HEK293 (cell line): ENCODE measurements around the gene KDM6A.
A peak's percentile ranks its signal among the peaks of the same experiment; 100 is the strongest.

Experiments used
- KLF1 ChIP-seq: fragments of 450-650 bp; formaldehyde crosslinking; IDR thresholded peaks from 2 replicates; pipeline ENCODE4 v1.5.1; 2016; ENCODE audit warnings: missing biosample characterization, missing genetic modification characterization
- MEIS1 ChIP-seq: sonication (generic); formaldehyde crosslinking; IDR thresholded peaks from 2 replicates; pipeline ENCODE4 v1.8.1; 2022; ENCODE audit warnings: missing genetic modification reagents, mild to moderate bottlenecking, borderline replicate concordance
- PRDM1 ChIP-seq: fragments of 450-650 bp; formaldehyde crosslinking; IDR thresholded peaks from 2 replicates; pipeline ENCODE4; 2016; ENCODE audit warnings: missing biosample characterization, missing genetic modification characterization
- PRDM4 ChIP-seq: fragments of 450-650 bp; formaldehyde crosslinking; IDR thresholded peaks from 2 replicates; pipeline ENCODE4 v1.5.1; 2017; ENCODE audit warnings: missing biosample characterization, missing genetic modification characterization
- RBAK ChIP-seq: fragments of 450-650 bp; formaldehyde crosslinking; IDR thresholded peaks from 2 replicates; pipeline ENCODE4 v1.5.1; 2016; ENCODE audit warnings: missing biosample characterization, missing genetic modification characterization
- SCRT2 ChIP-seq: fragments of 450-650 bp; formaldehyde crosslinking; IDR thresholded peaks from 2 replicates; pipeline ENCODE4 v1.5.1; 2016; ENCODE audit warnings: missing biosample characterization, missing genetic modification characterization
- SP2 ChIP-seq: fragments of 450-650 bp; formaldehyde crosslinking; IDR thresholded peaks from 2 replicates; pipeline ENCODE4 v1.5.1; 2016; ENCODE audit warnings: missing biosample characterization, missing genetic modification characterization
- SP7 ChIP-seq: fragments of 450-650 bp; formaldehyde crosslinking; IDR thresholded peaks from 2 replicates; pipeline ENCODE4 v1.5.1; 2016; ENCODE audit warnings: missing biosample characterization, missing genetic modification characterization
- ZFHX2 ChIP-seq: fragments of 450-650 bp; formaldehyde crosslinking; conservative IDR thresholded peaks from 2 replicates; pipeline ENCODE4 v1.5.1; 2016; ENCODE audit warnings: missing biosample characterization, missing genetic modification characterization
- ZNF138 ChIP-seq: fragments of 450-650 bp; formaldehyde crosslinking; IDR thresholded peaks from 2 replicates; pipeline ENCODE4 v1.5.1; 2016; ENCODE audit warnings: missing biosample characterization, missing genetic modification characterization, borderline replicate concordance
- ZNF146 ChIP-seq: fragments of 450-650 bp; formaldehyde crosslinking; IDR thresholded peaks from 2 replicates; pipeline ENCODE4 v1.5.1; 2016; ENCODE audit warnings: missing biosample characterization, missing genetic modification characterization
- ZNF16 ChIP-seq: fragments of 450-650 bp; formaldehyde crosslinking; IDR thresholded peaks from 2 replicates; pipeline ENCODE4 v1.5.1; 2016; ENCODE audit warnings: low read depth, missing biosample characterization, missing genetic modification characterization
- ZNF214 ChIP-seq: fragments of 450-650 bp; formaldehyde crosslinking; IDR thresholded peaks from 2 replicates; pipeline ENCODE4 v1.5.1; 2017; ENCODE audit warnings: missing biosample characterization, mild to moderate bottlenecking, missing genetic modification characterization, borderline replicate concordance
- ZNF274 ChIP-seq, 2 experiments: fragments of 200-500 bp in 1 of 2; fragments of 450-650 bp in 1 of 2; sonication (Bioruptor generic) in 1 of 2; formaldehyde crosslinking in 1 of 2; IDR thresholded peaks; 2 replicates each; pipeline versions ENCODE4 v1.5.1 to v1.6.1; 2014 to 2016; ENCODE audit warnings: borderline replicate concordance in 1 of 2, inconsistent platforms in 1 of 2, low read length in 1 of 2, missing biosample characterization in 1 of 2, missing genetic modification characterization in 1 of 2
- ZNF362 ChIP-seq: fragments of 450-650 bp; formaldehyde crosslinking; IDR thresholded peaks from 2 replicates; pipeline ENCODE4 v1.5.1; 2016; ENCODE audit warnings: missing biosample characterization, missing genetic modification characterization
- ZNF37A ChIP-seq: fragments of 450-650 bp; IDR thresholded peaks from 2 replicates; pipeline ENCODE4 v1.5.1; 2018; ENCODE audit warnings: missing biosample characterization, missing genetic modification characterization
- ZNF391 ChIP-seq: fragments of 450-650 bp; formaldehyde crosslinking; IDR thresholded peaks from 2 replicates; pipeline ENCODE4 v1.5.1; 2016; ENCODE audit warnings: low read depth, missing biosample characterization, missing genetic modification characterization, borderline replicate concordance
- ZNF398 ChIP-seq: fragments of 450-650 bp; formaldehyde crosslinking; IDR thresholded peaks from 2 replicates; pipeline ENCODE4 v1.5.1; 2017; ENCODE audit warnings: missing biosample characterization, missing genetic modification characterization
- ZNF48 ChIP-seq: fragments of 450-650 bp; formaldehyde crosslinking; IDR thresholded peaks from 2 replicates; pipeline ENCODE4 v1.5.1; 2016; ENCODE audit warnings: missing biosample characterization, missing genetic modification characterization
- ZNF530 ChIP-seq: fragments of 450-650 bp; formaldehyde crosslinking; IDR thresholded peaks from 2 replicates; pipeline ENCODE4 v1.5.1; 2016; ENCODE audit warnings: low read depth, missing biosample characterization, missing genetic modification characterization
- ZNF585B ChIP-seq: fragments of 450-650 bp; formaldehyde crosslinking; IDR thresholded peaks from 2 replicates; pipeline ENCODE4 v1.5.1; 2016; ENCODE audit warnings: missing biosample characterization, missing genetic modification characterization
- ZNF660 ChIP-seq: fragments of 450-650 bp; IDR thresholded peaks from 2 replicates; pipeline ENCODE4 v1.5.1; 2018; ENCODE audit warnings: missing biosample characterization, mild to moderate bottlenecking, missing genetic modification characterization
- ZNF692 ChIP-seq: fragments of 450-650 bp; formaldehyde crosslinking; IDR thresholded peaks from 2 replicates; pipeline ENCODE4 v1.5.1; 2016; ENCODE audit warnings: missing biosample characterization, missing genetic modification characterization
- ZNF701 ChIP-seq: fragments of 450-650 bp; formaldehyde crosslinking; IDR thresholded peaks from 2 replicates; pipeline ENCODE4 v1.5.1; 2016; ENCODE audit warnings: missing biosample characterization, missing genetic modification characterization
- ZNF747 ChIP-seq: fragments of 450-650 bp; formaldehyde crosslinking; IDR thresholded peaks from 2 replicates; pipeline ENCODE4 v1.5.1; 2016; ENCODE audit warnings: missing biosample characterization, missing genetic modification characterization
- ZNF830 ChIP-seq: fragments of 450-650 bp; IDR thresholded peaks from 2 replicates; pipeline ENCODE4 v1.5.0; 2018; ENCODE audit warnings: missing biosample characterization, missing genetic modification characterization, low read depth, mild to moderate bottlenecking, moderate library complexity
- ZNF837 ChIP-seq: fragments of 450-650 bp; formaldehyde crosslinking; IDR thresholded peaks from 2 replicates; pipeline ENCODE4 v1.5.1; 2016; ENCODE audit warnings: missing biosample characterization, missing genetic modification characterization
- TF ChIP-seq, protein P1 (sequence below): fragments of 450-650 bp; formaldehyde crosslinking; conservative IDR thresholded peaks from 2 replicates; pipeline ENCODE4 v1.5.1; 2016; ENCODE audit warnings: low read depth, missing biosample characterization, missing genetic modification characterization

KDM6A gene

GRCh38 chrX:44874420-44875184 lies 1.6 kb downstream of the KDM6A start (continued):
- TF ChIP-seq ZNF398 (tag by site-specific recombination) (peak; percentile 84), ZNF830 (tag by site-specific recombination) (no peak), ZNF747 (tag by site-specific recombination) (no peak), ZNF692 (tag by site-specific recombination) (no peak), ZNF837 (tag by site-specific recombination) (no peak), ZNF362 (tag by site-specific recombination) (peak; percentile 31; the same call in 1 of the 2 replicates), MEIS1 (CRISPR knock-in tag) (no peak), ZNF391 (no peak), ZNF274 (IDR thresholded peaks at IDR 0.05; ENCODE audit: low read length) (no peak), ZNF274 (tag by site-specific recombination; IDR thresholded peaks at IDR 0.05; ENCODE audit: borderline replicate concordance) (no peak), SP2 (peak; percentile 9; the same call in 1 of the 2 replicates), ZNF16 (tag by site-specific recombination) (no peak), ZNF146 (tag by site-specific recombination) (no peak), PRDM1 (tag by site-specific recombination) (peak; percentile 60; the same call in 1 of the 2 replicates), ZNF138 (tag by site-specific recombination) (no peak), ZNF37A (tag by site-specific recombination) (no peak), ZNF701 (tag by site-specific recombination) (no peak), ZFHX2 (tag by site-specific recombination) (0 out of 2 replicates have a peak, but pooled peaks have one; percentile 20), ZNF530 (no peak), ZNF660 (tag by site-specific recombination) (no peak), SCRT2 (tag by site-specific recombination) (peak; percentile 87), RBAK (tag by site-specific recombination) (no peak), ZNF585B (no peak), PRDM4 (tag by site-specific recombination) (no peak), ZNF48 (tag by site-specific recombination) (no peak), ZNF214 (tag by site-specific recombination) (no peak), KLF1 (tag by site-specific recombination) (no peak), SP7 (tag by site-specific recombination) (no peak)
- TF ChIP-seq, protein P1, sequence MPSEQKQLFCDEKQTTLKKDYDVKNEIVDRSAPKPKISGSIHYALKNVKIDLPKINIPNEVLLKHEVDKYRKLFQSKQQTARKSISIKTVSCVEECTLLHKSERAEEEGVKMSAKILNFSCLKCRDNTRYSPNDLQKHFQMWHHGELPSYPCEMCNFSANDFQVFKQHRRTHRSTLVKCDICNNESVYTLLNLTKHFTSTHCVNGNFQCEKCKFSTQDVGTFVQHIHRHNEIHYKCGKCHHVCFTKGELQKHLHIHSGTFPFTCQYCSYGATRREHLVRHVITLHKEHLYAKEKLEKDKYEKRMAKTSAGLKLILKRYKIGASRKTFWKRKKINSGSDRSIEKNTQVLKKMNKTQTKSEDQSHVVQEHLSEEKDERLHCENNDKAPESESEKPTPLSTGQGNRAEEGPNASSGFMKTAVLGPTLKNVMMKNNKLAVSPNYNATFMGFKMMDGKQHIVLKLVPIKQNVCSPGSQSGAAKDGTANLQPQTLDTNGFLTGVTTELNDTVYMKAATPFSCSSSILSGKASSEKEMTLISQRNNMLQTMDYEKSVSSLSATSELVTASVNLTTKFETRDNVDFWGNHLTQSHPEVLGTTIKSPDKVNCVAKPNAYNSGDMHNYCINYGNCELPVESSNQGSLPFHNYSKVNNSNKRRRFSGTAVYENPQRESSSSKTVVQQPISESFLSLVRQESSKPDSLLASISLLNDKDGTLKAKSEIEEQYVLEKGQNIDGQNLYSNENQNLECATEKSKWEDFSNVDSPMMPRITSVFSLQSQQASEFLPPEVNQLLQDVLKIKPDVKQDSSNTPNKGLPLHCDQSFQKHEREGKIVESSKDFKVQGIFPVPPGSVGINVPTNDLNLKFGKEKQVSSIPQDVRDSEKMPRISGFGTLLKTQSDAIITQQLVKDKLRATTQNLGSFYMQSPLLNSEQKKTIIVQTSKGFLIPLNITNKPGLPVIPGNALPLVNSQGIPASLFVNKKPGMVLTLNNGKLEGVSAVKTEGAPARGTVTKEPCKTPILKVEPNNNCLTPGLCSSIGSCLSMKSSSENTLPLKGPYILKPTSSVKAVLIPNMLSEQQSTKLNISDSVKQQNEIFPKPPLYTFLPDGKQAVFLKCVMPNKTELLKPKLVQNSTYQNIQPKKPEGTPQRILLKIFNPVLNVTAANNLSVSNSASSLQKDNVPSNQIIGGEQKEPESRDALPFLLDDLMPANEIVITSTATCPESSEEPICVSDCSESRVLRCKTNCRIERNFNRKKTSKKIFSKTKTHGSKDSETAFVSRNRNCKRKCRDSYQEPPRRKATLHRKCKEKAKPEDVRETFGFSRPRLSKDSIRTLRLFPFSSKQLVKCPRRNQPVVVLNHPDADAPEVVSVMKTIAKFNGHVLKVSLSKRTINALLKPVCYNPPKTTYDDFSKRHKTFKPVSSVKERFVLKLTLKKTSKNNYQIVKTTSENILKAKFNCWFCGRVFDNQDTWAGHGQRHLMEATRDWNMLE (tag by site-specific recombination): no peak; the same call in 1 of the 2 replicates
